ENCODE results near the gene VWA2.
A peak's percentile ranks its signal among the peaks of the same experiment; 100 is the strongest.

The VWA2 gene

GRCh38 chr10:114273910-114274309 is 34.9 kb downstream of the VWA2 start:
- Histone ChIP-seq H3K4me1 (peaks cover 0 to 13% (median 6%) of the 10 kb centered on the region in 4 donors), H3K36me3 (no peaks in the 10 kb centered on the region), H3K27ac (no peak overlapping the region), H3K4me3 (no peak overlapping the region), H3K27me3 (peaks cover 0 to 14% of the 10 kb centered on the region in 2 donors), H3K9me3 (no peaks in the 10 kb centered on the region)
- TF ChIP-seq CTCF (IDR thresholded peaks at IDR 0.05): no peak
- intact Hi-C loops (cut with DNase I; ENCODE audit: low total_unique reads): no loop called here
- peak; percentile 4 to 17 for DNase-seq

GRCh38 chr10:114274616-114275453 is 35.8 kb downstream of the VWA2 start:
- Histone ChIP-seq H3K4me3 (no peak overlapping the region), H3K9me3 (no peaks in the 10 kb centered on the region), H3K27ac (no peak overlapping the region), H3K27me3 (peaks cover 0 to 18% of the 10 kb centered on the region in 2 donors), H3K36me3 (no peaks in the 10 kb centered on the region), H3K4me1 (peaks cover 0 to 13% (median 6%) of the 10 kb centered on the region in 4 donors)
- DNase-seq: peak; percentile 20 to 35
- intact Hi-C loops (cut with DNase I; ENCODE audit: low total_unique reads): no loop called here
- no peak for TF ChIP-seq CTCF (IDR thresholded peaks at IDR 0.05)

GRCh38 chr10:114276066-114276465 is 37.0 kb downstream of the VWA2 start:
- DNase-seq: peak in 1 of 2 donors; percentile 32
- intact Hi-C loops (cut with DNase I; ENCODE audit: low total_unique reads): no loop called here
- TF ChIP-seq CTCF (IDR thresholded peaks at IDR 0.05): no peak
- Histone ChIP-seq H3K36me3 (no peaks in the 10 kb centered on the region), H3K9me3 (no peaks in the 10 kb centered on the region), H3K4me3 (no peak overlapping the region), H3K27me3 (peaks cover 0 to 18% of the 10 kb centered on the region in 2 donors), H3K4me1 (peaks cover 0 to 12% (median 6%) of the 10 kb centered on the region in 4 donors), H3K27ac (no peak overlapping the region)

GRCh38 chr10:114276671-114277070 is 37.6 kb downstream of the VWA2 start:
- TF ChIP-seq CTCF (IDR thresholded peaks at IDR 0.05): no peak
- H3K4me3 ChIP-seq: no peak overlapping the region
- DNase-seq: peak; percentile 17 to 23
- no peak overlapping the region for H3K27ac ChIP-seq
- peaks cover 0 to 23% of the 10 kb centered on the region in 2 donors for H3K27me3 ChIP-seq
- no peaks in the 10 kb centered on the region for H3K36me3 ChIP-seq
- no peaks in the 10 kb centered on the region for H3K9me3 ChIP-seq
- intact Hi-C loops (cut with DNase I; ENCODE audit: low total_unique reads): no loop called here
- H3K4me1 ChIP-seq: peaks cover 0 to 6% (median 1%) of the 10 kb centered on the region in 4 donors

GRCh38 chr10:114278140-114278883 is 39.3 kb downstream of the VWA2 start:
- Histone ChIP-seq H3K4me1 (no peaks in the 10 kb centered on the region), H3K4me3 (no peak overlapping the region), H3K36me3 (no peaks in the 10 kb centered on the region), H3K27ac (no peak overlapping the region), H3K27me3 (peaks cover 0 to 23% of the 10 kb centered on the region in 2 donors), H3K9me3 (no peaks in the 10 kb centered on the region)
- no peak for TF ChIP-seq CTCF (IDR thresholded peaks at IDR 0.05)
- DNase-seq: peak; percentile 17 to 61
- intact Hi-C loops (cut with DNase I; ENCODE audit: low total_unique reads): no loop called here
